ENCODE results near the gene SYNE1.

DNA sequence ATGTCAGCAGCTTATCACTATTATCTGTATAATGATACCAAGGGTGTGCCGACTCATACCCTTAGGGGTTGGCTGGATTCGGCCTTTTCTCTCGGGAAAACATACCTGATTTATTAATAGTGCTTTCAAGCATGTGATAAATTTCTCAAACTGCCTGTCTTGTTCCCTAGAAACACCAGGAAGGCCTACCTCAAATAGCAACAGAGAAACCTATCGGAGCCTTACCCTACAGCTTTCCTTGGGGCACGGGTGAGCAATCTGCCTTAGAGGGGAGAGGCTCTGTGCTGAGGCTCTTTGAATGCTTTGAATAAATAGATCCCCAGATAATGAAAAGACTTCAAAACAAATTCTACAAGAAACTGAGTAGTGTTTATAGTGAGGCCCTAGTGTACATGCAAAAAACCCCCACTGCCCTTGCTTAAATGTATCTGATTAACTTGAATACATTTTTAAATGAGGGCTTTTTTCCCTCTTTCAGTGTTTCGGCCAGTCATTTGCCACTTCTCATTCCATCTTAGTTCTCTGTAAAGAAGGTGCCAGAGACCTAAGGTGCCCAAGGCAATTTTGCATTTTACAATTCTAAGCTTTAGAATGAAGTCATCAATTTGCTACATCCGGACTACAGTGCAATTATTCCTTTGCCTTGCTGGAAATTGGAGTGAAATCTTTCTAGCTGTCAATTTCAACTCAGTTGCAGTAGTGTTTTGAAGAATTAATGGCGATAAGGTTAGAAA lies 509.6 kb downstream of the SYNE1 start:
- no peak for TF ChIP-seq POLR2A (IDR thresholded peaks at IDR 0.05; ENCODE audit: low read length)
- no peak for TF ChIP-seq GATA1 (IDR thresholded peaks at IDR 0.05; ENCODE audit: low read depth, low read length)

All from erythroblast (primary cell).